ENCODE data around the gene ZNF33B.
"Not testable (repeated sequence)": the region's sequence is repeated elsewhere in the genome, so short reads cannot be mapped to it uniquely, and the experiment has no call there.

The ZNF33B gene

GRCh38 chr10:42638055-42638820 is at the start of gene ZNF33B:
TSS of gene ZNF33B (minus strand) at chr10:42638570. CDS start at chr10:42636928, 1,642 bp downstream.
- peak; percentile 91 for DNase-seq (ENCODE audit: low spot score)

GRCh38 chr10:42684517-42684916 is 46.1 kb upstream of the ZNF33B start:
- no peak for DNase-seq (ENCODE audit: low spot score)

- DNase-seq (ENCODE audit: low spot score) = no peak
Observed at GRCh38 chr10:42680267-42680666, 41.9 kb upstream of the ZNF33B start.

- DNase-seq (ENCODE audit: low spot score) = not testable (repeated sequence)
Observed at GRCh38 chr10:42665181-42665979, 27.0 kb upstream of the ZNF33B start.

- DNase-seq (ENCODE audit: low spot score) = no peak
Observed at GRCh38 chr10:42654419-42654818, 16.0 kb upstream of the ZNF33B start.

- no peak for DNase-seq (ENCODE audit: low spot score)
Observed at GRCh38 chr10:42652858-42653257, 14.5 kb upstream of the ZNF33B start.

- no peak for DNase-seq (ENCODE audit: low spot score)
Observed at GRCh38 chr10:42650374-42650773, 12.0 kb upstream of the ZNF33B start.

DNA sequence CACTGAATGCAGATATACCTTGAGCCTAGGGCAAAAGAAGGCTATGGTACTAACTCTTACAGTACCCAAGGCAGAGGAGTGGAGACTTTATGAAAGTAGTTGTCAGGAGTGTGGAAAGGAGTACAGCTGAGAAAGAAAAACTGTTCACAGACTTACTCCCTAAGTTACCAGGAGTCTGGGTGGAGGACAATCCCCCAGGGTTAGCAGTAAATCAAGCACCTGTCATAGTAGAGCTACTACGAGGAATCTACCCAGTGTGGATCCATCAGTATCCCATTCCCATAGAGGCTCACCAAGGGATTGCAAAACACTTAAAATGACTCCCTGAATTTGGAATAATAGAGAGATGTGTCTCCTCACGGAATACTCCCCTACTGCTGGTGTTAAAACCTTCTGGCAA is 10.1 kb upstream of the ZNF33B start:
- no peak for DNase-seq (ENCODE audit: low spot score)

- DNase-seq (ENCODE audit: low spot score) = no peak
Observed at GRCh38 chr10:42646687-42647640, 8.6 kb upstream of the ZNF33B start.

- DNase-seq (ENCODE audit: low spot score) = no peak
Observed at GRCh38 chr10:42646214-42646613, 7.8 kb upstream of the ZNF33B start.

- no peak for DNase-seq (ENCODE audit: low spot score)
Observed at GRCh38 chr10:42645516-42645915, 7.1 kb upstream of the ZNF33B start.

DNA sequence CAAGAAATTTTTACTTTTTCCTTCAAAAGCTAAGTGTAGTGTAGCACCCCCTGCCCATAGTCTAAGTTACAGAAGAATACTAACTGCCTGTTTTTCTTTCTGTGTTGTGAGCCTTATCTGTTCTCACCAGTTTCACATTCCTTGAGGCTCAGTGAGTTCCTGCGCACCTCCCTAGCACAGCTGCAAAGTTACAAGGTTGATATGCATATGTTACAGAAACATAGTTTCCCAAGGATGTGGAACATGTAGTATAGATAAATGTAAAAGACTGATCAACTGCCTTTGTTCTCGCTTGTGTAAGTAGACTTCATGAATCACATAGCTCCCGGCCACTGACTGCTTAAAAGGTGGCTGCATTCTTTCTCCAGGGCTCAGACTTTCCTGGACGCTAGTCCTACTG is 6.7 kb upstream of the ZNF33B start:
- no peak for DNase-seq (ENCODE audit: low spot score)

DNA sequence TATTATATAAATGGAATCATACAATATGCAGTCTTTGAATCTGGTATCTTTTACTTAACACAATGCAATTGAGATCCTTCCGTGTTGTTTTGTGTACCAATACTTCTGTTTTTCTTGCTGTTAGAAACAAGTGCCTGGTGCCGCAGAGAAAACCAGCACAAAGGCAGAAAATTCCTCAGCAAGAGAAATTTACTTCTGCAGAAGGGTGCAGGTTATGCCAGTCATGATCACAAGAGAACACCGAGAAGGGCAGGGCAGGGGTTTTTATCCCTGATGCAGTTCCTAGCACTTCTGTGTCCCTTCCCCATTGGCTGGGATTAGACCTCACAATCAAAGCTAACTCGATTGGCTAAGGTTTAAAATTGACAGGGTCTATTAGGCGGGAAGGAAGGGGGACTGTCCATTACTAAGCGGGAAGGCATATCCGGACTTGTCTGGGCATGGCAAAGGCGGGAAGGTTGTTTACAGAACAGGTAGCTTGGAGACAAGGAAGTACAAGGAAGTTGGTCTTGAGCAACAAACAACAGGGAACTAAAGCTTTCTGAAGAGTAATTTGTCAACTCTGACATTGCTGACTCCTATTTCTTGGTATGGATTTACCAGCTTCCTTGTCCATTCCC is 2.4 kb upstream of the ZNF33B start:
- no peak for DNase-seq (ENCODE audit: low spot score)

DNA sequence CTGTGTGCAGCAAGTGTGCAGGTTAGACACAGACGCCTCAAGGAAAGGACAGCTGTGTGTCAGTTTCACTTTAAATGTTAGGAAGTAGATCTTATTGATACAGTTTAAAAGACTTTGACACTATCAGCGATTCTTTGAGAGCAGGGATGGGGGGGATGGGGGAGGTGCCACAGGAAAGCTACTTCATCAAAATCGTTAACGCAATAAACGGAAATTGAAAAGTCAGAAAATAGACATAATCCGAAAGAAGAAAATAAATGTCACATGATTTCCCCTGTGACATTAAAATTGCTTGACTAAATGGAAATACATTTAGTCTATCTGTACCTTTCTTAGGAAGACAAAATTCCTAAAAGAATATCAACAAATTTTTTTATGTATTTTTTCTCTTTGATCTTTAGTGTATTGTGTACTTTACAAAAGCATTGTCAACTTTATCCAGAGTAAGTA is 476 bp upstream of the ZNF33B start:
- no peak for DNase-seq (ENCODE audit: low spot score)

GRCh38 chr10:42637648-42638054 is 719 bp downstream of the ZNF33B start:
- DNase-seq (ENCODE audit: low spot score) = no peak

- DNase-seq (ENCODE audit: low spot score) = no peak
Observed at GRCh38 chr10:42637142-42637541, 1.2 kb downstream of the ZNF33B start.

GRCh38 chr10:42635098-42635497 is 3.3 kb downstream of the ZNF33B start:
- no peak for DNase-seq (ENCODE audit: low spot score)

DNA sequence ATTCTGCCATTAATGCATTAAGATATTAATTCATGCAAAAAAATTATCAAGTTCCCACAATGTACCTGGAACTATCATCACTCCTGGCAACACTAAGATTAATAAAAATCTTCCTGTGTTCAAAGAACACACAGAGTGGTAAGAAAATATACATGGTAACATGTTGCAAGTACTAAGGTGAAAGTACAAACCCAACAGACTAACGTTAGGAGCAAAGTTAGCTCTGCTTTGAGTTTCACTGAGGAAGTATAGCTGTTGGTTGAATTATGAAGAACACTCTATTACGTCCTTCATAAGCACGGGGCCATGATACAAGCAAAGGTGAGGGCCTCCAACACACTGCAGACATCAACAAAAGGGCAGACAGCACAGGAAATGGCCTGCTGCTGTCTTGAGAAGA is 5.8 kb downstream of the ZNF33B start:
- no peak for DNase-seq (ENCODE audit: low spot score)

DNA sequence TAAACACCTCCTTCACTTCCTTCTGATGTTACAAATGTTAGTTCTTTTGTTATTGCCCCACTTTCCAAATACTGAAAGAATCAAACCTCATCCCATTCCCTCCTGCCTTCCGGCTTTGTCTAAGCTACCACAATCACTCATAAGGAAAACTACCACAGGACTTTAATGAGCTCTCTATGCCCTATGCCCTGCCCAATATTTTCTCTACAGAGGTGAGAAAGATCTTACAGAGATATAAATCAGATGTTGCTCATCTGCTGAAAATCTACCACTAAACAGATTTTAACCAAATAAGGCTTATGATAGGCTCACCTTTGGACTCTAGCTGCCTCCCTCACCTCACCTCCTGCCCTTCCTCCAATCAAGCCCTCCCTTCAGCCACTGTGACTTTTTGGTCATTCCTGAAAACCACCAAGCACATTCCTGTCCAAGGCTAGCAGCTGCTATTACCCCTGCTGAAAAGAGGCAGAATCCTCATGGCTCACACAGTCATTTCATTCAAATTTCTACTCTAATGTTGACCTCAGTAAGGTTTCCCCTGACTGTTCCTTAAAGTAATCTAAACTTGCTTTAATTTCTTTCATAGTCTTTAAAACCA is 7.7 kb downstream of the ZNF33B start:
- DNase-seq (ENCODE audit: low spot score) = no peak

- DNase-seq (ENCODE audit: low spot score) = no peak
Observed at GRCh38 chr10:42623929-42624328, 14.4 kb downstream of the ZNF33B start.

- DNase-seq (ENCODE audit: low spot score) = no peak
Observed at GRCh38 chr10:42618424-42618823, 19.9 kb downstream of the ZNF33B start.
